HUES6 (cell line): ENCODE results near the gene TAS2R42.
A peak's percentile ranks its signal among the peaks of the same experiment; 100 is the strongest.

Source experiments
- H3K27ac ChIP-seq: 2 replicates; pipeline ENCODE4 v1.7.0; 2013; ENCODE audit warnings: low read depth, mild to moderate bottlenecking, low read length, inconsistent platforms
- H3K27me3 ChIP-seq: 2 replicates; pipeline ENCODE4 v1.6.1; 2013; ENCODE audit warnings: low read length; ENCODE audit not compliant: control insufficient read depth, insufficient read depth
- H3K36me3 ChIP-seq: 2 replicates; pipeline ENCODE4 v1.6.1; 2013; ENCODE audit warnings: low read length; ENCODE audit not compliant: control insufficient read depth, insufficient read depth
- H3K4me1 ChIP-seq: 2 replicates; pipeline ENCODE4 v1.6.1; 2013; ENCODE audit warnings: low read length; ENCODE audit not compliant: control insufficient read depth, insufficient read depth
- H3K4me3 ChIP-seq: 2 replicates; pipeline ENCODE4 v1.5.1; 2013; ENCODE audit warnings: low read depth, low read length
- H3K9ac ChIP-seq: one replicate; pipeline ENCODE4 v1.6.1; 2013; ENCODE audit warnings: mild to moderate bottlenecking, low read length
- H3K9me3 ChIP-seq: 2 replicates; pipeline ENCODE4 v1.6.1; 2013; ENCODE audit warnings: low read depth, low read length; ENCODE audit not compliant: control insufficient read depth, insufficient read depth

The TAS2R42 gene

GRCh38 chr12:11171969-11172675, 14.6 kb downstream of the TAS2R42 start:
- peak overlapping the region; percentile 83; the same call in 1 of the 2 replicates for H3K27ac ChIP-seq
- H3K27me3 ChIP-seq = no peaks in the 10 kb centered on the region
- H3K4me3 ChIP-seq = peak overlapping the region; percentile 82
- H3K9me3 ChIP-seq = no peaks in the 10 kb centered on the region
- H3K4me1 ChIP-seq = peaks cover 2% of the 10 kb centered on the region
- peak overlapping the region; percentile 99 for H3K9ac ChIP-seq
- H3K36me3 ChIP-seq = peaks cover 10% of the 10 kb centered on the region

- H3K9ac ChIP-seq = peak within 1 kb of the TSS; percentile 99
- H3K36me3 ChIP-seq = peaks cover 16% of the 10 kb centered on the region
- peak within 1 kb of the TSS; percentile 82 for H3K4me3 ChIP-seq
- H3K9me3 ChIP-seq = no peaks in the 10 kb centered on the region
- H3K27me3 ChIP-seq = no peaks in the 10 kb centered on the region
- H3K27ac ChIP-seq = peak within 1 kb of the TSS; percentile 83
- H3K4me1 ChIP-seq = peaks cover 6% of the 10 kb centered on the region
Measured at GRCh38 chr12:11171145-11171968, 15.4 kb downstream of the TAS2R42 start, which contains the start of gene SMIM10L1. Gene SMIM10L1, plus strand, starts transcription at chr12:11171194. Its CDS starts 163 bp downstream, at chr12:11171357.

- Histone ChIP-seq H3K27ac (peak overlapping the region; percentile 66), H3K9ac (peak overlapping the region; percentile 99), H3K9me3 (no peaks in the 10 kb centered on the region)
Measured at GRCh38 chr12:11170810-11171144, 16.0 kb downstream of the TAS2R42 start.

GRCh38 chr12:11166300-11166699, 20.4 kb downstream of the TAS2R42 start:
- Histone ChIP-seq H3K9me3 (no peaks in the 10 kb centered on the region), H3K27ac (no peak overlapping the region), H3K9ac (no peak overlapping the region), H3K36me3 (peaks cover 43% of the 10 kb centered on the region), H3K4me1 (peaks cover 6% of the 10 kb centered on the region; the same call in 1 of the 2 replicates), H3K4me3 (no peak overlapping the region), H3K27me3 (no peaks in the 10 kb centered on the region)

More at GRCh38 chr12:11170810-11171144, 16.0 kb downstream of the TAS2R42 start:
- H3K4me1 ChIP-seq = peaks cover 6% of the 10 kb centered on the region
- H3K4me3 ChIP-seq = peak overlapping the region; percentile 82
- H3K36me3 ChIP-seq = peaks cover 22% of the 10 kb centered on the region
- H3K27me3 ChIP-seq = no peaks in the 10 kb centered on the region

GRCh38 chr12:11164384-11164783, 22.4 kb downstream of the TAS2R42 start:
- no peaks in the 10 kb centered on the region for H3K9me3 ChIP-seq
- peaks cover 49% of the 10 kb centered on the region for H3K36me3 ChIP-seq
- no peak overlapping the region for H3K4me3 ChIP-seq
- peaks cover 6% of the 10 kb centered on the region; the same call in 1 of the 2 replicates for H3K4me1 ChIP-seq
- H3K27me3 ChIP-seq = no peaks in the 10 kb centered on the region
- no peak overlapping the region for H3K27ac ChIP-seq
- no peak overlapping the region for H3K9ac ChIP-seq

GRCh38 chr12:11162502-11162901, 24.2 kb downstream of the TAS2R42 start:
- Histone ChIP-seq H3K9ac (no peak overlapping the region), H3K4me1 (0 out of 2 replicates have a peak, but pooled peaks cover 4% of the 10 kb centered on the region), H3K4me3 (no peak overlapping the region), H3K36me3 (peaks cover 43% of the 10 kb centered on the region), H3K27me3 (no peaks in the 10 kb centered on the region), H3K27ac (no peak overlapping the region), H3K9me3 (no peaks in the 10 kb centered on the region)

- no peak overlapping the region for H3K9ac ChIP-seq
- H3K27me3 ChIP-seq = no peaks in the 10 kb centered on the region
- no peaks in the 10 kb centered on the region; the same call in 1 of the 2 replicates for H3K4me1 ChIP-seq
- H3K9me3 ChIP-seq = peaks cover 10% of the 10 kb centered on the region; the same call in 1 of the 2 replicates
- H3K36me3 ChIP-seq = peaks cover 22% of the 10 kb centered on the region
- H3K27ac ChIP-seq = no peak overlapping the region
- H3K4me3 ChIP-seq = no peak overlapping the region
Measured at GRCh38 chr12:11158885-11159444, 27.8 kb downstream of the TAS2R42 start.

- Histone ChIP-seq H3K4me1 (no peaks in the 10 kb centered on the region; the same call in 1 of the 2 replicates), H3K36me3 (peaks cover 9% of the 10 kb centered on the region; the same call in 1 of the 2 replicates), H3K27me3 (no peaks in the 10 kb centered on the region), H3K9me3 (peaks cover 18% of the 10 kb centered on the region; the same call in 1 of the 2 replicates), H3K9ac (no peak overlapping the region), H3K27ac (no peak overlapping the region), H3K4me3 (no peak overlapping the region)
Measured at GRCh38 chr12:11154400-11154925, 32.3 kb downstream of the TAS2R42 start.

- Histone ChIP-seq H3K4me1 (no peaks in the 10 kb centered on the region; the same call in 1 of the 2 replicates), H3K9me3 (peaks cover 18% of the 10 kb centered on the region; the same call in 1 of the 2 replicates), H3K4me3 (no peak overlapping the region), H3K36me3 (peaks cover 9% of the 10 kb centered on the region; the same call in 1 of the 2 replicates), H3K27me3 (no peaks in the 10 kb centered on the region), H3K27ac (no peak overlapping the region), H3K9ac (no peak overlapping the region)
Measured at GRCh38 chr12:11152725-11153124, 34.0 kb downstream of the TAS2R42 start.

- Histone ChIP-seq H3K27ac (no peak overlapping the region), H3K9ac (no peak overlapping the region), H3K4me1 (no peaks in the 10 kb centered on the region; the same call in 1 of the 2 replicates), H3K36me3 (peaks cover 9% of the 10 kb centered on the region; the same call in 1 of the 2 replicates), H3K4me3 (no peak overlapping the region), H3K27me3 (no peaks in the 10 kb centered on the region), H3K9me3 (peaks cover 14% of the 10 kb centered on the region; the same call in 1 of the 2 replicates)
Measured at GRCh38 chr12:11150832-11151231, 35.9 kb downstream of the TAS2R42 start.
